ENCODE results near the gene TRAF4.

Gene TRAF4, protein sequence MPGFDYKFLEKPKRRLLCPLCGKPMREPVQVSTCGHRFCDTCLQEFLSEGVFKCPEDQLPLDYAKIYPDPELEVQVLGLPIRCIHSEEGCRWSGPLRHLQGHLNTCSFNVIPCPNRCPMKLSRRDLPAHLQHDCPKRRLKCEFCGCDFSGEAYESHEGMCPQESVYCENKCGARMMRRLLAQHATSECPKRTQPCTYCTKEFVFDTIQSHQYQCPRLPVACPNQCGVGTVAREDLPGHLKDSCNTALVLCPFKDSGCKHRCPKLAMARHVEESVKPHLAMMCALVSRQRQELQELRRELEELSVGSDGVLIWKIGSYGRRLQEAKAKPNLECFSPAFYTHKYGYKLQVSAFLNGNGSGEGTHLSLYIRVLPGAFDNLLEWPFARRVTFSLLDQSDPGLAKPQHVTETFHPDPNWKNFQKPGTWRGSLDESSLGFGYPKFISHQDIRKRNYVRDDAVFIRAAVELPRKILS

DNA sequence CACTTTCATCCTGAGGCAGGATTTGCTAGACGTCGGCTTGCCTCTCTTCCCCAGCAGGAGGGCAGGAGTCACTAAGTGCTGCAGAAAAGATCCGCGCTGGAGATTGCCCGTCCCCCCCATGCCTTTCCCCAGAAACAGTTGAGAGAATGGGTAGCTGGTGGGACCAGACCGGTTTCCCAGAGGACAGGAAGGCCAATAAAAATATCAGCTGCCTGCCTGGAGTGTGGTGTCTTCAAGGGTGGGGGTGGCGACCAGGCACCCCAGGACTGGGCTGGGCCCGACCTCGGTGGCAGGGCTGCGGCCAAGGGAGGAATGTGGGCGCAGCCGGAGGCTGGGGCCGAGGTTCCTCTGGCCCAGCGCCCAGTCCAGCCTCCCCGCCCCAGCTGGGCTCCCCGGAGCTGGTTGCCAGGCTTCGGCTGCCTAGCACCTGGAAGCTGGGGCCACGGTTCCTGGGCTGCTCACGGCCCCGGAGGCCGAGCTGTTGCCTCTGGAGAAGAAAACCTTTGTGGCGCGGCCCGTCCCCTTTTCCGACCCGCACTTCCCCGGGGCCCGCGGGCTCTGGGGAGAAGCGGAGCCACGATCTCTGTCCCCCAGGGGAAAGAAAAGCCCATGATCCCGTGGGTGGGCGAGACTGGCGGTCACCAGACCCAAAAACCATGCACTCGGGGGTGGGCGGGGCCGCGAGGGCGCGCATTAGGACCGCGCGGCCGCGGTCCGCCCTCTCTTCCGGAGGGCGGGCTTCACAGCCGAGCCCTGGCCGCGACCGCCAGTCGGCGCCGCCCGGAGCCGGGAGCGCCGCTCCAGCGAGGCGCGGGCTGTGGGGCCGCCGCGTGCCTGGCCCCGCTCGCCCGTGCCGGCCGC is at the start of gene TRAF4:
TRAF4 (plus strand) TSS at position 769 of the 861 bp plus-strand sequence. CDS start 102 bp downstream, outside the sequence.
- DNase-seq (ENCODE audit: low spot score), result peak; percentile 63

DNA sequence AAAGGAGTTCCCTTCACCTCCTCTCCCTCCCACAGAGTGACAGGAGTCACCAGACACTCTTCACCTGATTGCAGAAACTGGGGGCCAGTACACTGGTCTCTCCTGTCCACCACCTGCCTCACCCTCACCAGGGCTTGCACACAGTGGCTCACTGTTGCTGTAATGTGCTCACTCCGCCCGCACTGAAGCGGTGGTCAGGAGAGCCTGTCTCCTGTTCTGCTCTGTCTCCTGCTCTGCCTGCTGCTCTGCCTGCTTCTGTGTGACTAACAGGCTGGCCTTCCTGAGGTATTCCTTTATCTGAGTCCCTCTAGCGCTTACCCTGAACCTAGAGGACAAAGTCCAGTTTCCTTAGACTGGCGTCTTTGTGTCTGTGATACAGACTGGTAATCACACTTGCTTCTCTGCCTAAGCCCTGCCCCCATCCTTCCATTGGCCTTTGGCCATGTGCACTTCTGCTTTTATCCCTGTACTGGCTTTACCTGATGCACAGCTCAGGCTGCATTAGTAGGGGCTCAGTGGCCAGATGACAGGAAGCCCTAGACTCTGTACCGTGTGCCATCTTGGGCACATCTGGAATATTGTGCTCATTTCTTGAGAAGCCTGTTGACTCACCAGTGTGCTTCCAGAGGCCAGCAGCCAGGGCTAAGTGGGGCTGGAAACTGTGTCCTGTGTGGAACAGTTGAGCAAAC is 45.4 kb upstream of the TRAF4 start:
- DNase-seq (ENCODE audit: low spot score), result no peak

DNA sequence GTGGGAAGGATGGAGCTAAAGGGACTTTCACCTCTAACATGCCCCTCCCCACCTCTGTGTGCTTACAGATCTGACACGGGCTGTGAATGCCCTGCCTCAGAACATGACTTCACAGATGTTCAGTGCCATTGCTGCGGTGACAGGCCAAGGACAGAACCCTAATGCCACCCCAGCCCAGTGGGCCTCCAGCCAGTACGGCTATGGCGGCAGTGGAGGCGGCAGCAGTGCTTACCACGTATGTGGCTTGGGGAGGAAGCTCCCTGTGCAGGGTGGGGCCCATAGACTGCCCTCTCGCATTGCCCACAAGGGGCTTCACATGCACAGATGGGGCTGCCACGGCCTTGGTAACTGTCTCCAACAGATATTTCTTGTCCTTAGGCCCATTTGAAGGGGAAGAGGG is 43.5 kb upstream of the TRAF4 start:
- no peak for DNase-seq (ENCODE audit: low spot score)

DNA sequence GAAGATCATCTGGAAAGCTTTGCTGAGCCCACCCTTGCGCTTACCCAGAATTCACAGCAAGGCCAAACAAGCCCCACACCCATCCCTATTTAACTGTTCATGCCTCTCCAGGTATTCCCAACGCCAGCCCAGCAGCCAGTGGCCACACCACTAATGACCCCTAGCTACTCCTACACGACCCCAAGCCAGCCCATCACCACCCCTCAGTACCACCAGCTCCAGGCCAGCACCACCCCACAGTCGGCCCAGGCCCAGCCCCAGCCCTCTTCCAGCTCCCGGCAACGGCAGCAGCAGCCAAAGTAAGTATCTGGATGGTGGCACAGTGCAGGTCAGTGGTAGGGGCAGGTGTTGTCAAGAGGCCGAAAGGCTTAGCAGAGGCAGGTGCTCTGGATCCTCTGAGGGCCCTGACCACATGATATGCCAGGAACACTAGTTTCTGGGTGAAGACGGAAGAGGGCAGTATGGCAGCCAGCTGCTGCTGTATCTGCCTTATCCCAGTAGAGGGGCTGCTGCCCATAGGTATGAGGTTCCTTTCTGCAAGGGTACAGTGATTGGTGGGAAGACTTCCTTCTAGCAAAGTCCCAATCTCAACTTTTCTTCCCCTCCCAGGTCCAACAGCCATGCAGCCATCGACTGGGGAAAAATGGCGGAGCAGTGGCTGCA is 42.9 kb upstream of the TRAF4 start:
- no peak for DNase-seq (ENCODE audit: low spot score)

DNA sequence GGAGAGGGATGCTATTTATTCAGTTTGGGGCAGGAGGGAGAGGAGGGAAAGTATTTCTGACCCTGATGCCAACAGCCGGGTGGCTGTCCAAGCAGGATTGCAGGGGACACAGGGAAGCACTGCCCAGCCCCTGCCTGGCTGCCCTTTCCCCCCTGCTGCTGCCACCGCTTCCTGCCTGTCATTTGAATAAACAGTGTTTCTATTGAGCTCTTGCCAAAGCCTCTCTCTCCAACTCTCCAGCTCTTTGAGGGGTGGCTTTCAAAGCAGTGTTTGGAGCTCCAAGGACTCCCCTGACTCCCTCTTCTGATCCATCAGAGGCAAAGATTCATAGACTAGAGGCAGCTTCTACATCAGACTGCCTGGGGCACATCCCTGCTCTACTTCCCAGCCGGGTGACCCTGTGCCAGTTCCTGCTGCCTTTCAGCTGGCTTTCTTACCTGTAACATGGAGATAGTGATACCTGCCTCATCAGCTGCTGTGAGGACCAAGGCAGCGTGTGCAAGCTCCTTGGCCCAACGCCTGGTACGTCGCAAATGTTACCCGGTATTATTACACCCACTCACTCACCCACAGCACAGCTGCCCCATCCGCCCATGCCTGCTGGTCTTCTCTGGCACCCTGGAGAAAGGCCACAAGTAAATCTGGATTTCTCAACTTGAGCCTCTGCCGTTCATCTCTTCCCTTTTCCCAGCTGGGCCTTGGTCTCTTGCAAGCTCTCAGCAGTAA is 41.6 kb upstream of the TRAF4 start:
- no peak for DNase-seq (ENCODE audit: low spot score)

DNA sequence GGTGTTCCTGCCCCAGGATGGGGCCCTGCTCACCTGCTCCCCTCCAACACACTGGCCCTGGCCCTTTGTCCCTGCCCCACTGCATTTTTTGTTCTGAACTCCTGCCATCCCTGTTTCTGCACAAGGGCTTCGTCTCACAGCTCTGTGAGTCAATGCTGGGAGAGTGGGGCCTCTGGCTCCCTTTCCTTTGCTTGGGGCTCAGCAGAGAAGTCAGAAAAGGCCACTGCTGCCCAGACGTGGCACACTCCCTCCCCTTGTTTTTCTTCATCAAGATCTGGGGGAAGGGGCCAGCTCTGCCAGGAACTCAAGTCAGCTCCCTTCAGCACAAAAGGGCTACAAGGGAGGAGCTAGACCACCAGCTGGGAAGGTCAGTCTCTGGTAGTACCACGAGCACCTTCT is 41.1 kb upstream of the TRAF4 start:
- DNase-seq (ENCODE audit: low spot score), result no peak

DNA sequence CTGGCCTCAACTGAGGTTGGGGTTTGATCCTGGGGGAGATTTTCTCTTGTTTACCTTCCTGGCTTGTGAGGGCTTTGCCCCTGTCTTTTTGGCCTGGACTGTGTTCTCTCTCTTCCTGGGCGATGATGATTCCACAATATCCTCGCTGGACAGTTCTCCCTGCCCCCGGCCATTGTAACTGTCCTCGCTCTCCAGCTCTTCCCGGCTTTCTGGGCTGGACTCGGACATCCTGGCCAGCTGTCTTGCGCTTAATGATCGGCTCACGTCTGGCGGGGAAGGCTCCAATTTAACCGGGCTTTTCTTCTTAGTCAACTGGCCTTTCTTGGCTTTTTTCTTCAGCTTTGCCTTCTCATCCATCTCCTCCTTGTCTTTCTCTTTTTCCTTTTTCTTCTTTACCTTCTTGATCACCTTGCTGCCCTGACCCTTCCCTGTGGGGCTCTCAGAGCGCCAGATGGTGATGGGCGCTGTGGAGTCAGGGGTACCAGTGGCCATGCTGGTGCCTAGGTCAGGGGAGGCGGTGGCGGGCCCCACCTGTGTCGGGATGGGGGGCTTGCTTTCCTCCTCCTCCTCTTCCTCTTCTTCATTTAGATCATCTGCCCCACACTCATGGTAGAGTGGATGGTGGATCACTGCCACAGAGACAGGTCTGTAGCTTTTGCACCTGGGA is 40.1 kb upstream of the TRAF4 start:
- no peak for DNase-seq (ENCODE audit: low spot score)

DNA sequence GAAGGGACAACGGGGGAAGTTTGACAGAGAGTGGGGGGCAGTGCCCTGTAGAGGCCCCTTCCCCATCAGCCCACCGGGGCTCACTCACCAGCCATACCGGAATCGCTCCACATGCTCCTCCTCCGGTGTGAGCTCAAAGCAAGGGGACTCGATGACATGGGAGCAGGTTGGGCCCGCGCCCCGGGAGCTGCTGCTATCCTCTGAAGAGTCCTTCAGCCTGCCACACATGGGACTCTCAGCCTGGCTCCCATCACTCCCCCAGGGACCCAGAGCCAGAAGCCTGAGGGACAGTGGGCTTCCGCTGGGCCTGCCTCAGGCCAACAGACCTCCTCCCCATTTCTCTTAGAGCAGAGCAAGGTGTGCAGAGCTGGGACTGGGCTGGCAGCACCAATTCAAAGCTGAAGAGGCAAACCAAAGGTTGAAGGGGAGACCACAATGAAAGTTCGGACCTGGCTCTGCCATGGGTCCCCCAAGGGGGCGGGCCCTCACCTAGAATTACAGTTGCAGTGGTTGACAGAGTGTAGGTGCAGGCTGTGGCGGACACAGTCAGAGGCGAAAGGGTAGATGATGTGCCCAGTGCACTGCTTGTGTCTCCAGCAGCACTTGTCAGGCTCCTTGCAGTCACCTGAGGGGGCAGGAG is 39.5 kb upstream of the TRAF4 start:
- DNase-seq (ENCODE audit: low spot score), result no peak

DNA sequence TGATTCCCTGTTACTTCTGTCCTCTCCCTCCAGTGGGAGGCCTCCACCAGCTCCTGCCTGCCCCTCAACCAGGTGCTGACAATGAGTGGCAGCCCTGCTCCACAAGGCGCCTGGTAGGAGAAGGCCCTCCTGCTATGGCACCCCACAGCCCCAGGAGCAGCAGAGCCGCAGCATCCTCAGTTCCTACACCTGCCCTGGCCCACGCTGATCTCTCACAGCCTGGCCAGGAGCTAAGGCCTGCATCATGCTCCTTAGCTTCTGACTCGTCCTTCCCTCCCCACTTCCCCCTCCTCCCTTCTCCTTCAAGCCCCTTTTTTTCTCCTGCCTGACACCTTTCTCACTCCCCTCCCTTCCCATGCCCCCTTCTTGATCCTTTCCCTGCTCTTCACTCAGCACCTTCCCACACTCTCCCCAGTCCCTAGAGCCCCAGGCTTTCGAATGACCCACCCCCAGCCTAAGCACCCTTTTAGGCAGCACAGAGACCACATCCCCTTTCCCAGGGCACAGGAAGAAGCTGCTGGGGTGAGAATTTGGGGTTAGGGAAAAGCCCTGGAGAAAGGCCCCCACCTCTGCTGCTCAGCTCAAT is 38.6 kb upstream of the TRAF4 start:
- DNase-seq (ENCODE audit: low spot score), result no peak

DNA sequence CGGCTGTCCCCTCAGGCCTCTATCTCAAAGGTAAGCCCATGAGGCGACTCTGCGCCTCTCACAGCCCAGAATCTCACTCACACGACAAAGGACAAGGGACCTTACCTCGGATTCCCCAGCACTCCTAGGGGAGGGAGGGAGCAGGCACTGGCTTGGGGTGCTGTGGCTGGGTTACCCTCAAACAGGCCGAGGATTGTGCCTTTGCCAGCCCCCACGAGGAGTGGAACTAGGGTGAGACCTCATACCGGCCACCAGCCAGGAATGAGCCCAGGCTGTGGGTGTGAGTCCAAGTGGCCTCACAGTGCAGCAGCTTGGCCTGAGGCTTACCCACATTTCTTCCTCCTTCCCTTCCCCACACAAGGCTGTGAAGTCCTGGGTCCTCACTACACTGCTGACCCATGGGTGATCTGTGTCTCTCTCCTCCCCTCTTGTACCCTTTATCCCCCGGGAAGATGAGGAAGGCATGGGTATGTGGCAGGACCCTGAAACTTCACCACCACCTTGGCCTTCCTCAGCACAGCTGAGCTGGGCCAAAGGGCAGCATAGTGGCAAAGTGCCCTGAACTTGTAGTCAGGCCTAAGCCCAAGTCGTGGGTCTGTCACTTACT is 38.0 kb upstream of the TRAF4 start:
- no peak for DNase-seq (ENCODE audit: low spot score)

DNA sequence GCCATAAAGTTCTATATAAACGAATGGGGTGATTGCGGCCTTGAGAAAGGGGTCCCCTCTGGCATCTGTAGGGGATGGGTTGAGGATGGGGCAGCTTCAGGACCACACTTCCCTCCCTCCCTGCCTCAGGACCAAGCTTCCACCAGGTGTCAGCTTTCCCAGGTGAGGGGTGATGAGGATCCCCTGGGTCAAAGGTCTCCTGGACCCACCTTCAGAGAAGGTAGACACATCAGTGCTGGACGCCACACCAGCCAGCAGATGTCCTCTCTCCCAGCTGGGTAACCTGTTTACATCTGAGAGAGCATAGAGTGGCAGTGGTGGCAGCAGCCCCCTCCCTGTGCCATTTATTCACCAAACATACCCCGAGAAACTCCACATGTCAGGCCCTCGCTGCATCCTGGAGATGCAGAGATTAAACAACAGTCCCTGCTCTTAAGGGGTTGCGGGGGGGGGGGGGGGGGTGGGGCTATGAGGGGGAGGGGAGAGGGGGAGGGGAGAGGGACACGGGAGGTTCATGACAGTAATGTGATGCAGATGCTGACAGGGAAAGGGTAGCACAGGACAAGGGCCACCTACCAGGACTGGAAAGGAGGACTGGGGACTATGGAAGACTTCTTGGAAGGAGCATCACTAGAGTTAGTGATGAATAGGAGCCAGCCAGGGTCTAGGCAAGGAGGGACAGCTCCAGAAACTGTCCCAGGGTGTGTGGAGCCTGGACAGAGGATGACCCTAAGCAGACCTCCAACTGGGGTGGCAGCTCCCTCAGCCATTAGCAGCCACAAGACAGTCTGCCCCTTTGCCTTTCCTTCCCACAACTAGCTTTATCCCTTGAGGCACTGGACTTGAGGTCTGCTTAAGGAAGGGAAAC is 37.1 kb upstream of the TRAF4 start:
- no peak for DNase-seq (ENCODE audit: low spot score)

DNA sequence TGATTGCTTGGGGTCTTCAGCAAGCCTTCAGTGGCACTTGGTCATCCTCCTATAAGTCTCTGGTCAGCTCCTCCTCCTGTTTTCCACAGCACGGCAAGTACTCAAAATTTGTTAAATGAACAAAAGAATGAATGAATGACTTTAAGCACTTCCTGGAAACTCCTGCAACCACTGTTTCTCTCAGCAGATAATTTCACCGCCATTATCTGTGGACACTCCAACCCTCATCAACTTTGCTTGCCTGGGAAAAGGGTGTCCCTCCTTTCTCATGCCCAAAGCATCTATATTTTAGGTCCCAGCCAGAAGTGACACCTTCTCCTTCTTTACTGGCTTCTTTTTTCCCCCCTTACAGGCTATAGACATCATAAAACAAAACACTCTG is 36.5 kb upstream of the TRAF4 start:
- no peak for DNase-seq (ENCODE audit: low spot score)

DNA sequence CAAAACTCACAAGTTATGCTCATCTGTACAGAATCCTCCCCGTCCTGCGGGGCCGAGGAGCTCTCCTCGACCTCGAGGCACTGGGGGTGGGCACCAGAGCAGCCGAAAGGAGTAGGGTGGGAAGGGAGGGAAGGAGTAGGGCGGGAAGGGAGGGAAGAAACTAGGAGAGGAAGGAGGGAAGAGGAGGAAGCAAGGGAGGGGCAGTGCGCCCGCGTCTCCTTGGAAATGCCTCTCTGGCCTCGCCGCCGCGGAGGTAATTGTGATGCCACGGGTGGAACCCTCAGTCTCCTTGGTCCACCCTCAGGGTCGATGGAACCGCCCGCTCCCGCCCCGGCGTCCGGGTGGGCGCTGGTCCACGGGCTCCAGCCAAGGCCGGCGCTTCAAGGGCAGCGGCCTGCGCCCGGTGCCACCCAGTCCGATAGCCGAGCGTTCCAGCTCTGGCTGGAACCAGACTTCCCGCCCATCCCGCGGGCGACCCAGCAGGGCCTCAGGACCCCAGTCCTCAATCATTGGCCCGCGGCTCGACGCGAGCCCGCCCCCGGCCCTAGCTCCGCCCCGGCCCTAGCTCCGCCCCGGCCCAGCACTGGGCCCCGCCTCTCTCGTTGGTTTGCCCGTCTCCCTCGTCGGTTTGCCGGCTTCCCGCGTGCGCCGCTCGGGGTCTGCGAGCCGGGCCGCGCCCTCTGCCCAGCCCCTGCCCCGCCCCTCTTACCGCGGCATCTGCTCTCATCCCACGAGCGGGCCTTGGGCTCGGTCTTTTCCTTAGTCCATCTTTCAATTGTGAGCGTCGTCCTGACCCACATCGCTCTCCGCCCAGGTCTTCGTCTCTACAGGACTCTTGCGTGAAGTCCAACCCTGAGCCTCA is 32.7 kb upstream of the TRAF4 start:
- DNase-seq (ENCODE audit: low spot score), result peak; percentile 91

DNA sequence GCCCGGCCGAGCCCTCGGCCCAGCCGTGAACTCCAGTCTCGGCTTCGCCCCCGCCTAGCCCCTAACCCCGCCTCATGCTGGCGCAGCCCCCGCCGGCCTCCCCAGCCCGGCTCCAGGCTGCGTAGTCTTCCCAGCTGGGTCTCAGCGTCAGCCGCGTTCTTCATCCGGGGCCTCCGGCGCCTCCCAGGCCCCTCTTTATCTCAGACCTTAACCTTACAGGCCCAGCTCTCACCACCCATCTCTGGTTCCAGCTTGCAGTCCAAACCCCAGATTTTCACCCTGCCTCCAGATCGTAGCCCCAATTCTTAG is 32.1 kb upstream of the TRAF4 start, which contains the start of gene PROCA1:
PROCA1 (minus strand) TSS at position 166 of the 309 bp plus-strand sequence. CDS start 228 bp downstream, outside the sequence.
- DNase-seq (ENCODE audit: low spot score), result no peak

DNA sequence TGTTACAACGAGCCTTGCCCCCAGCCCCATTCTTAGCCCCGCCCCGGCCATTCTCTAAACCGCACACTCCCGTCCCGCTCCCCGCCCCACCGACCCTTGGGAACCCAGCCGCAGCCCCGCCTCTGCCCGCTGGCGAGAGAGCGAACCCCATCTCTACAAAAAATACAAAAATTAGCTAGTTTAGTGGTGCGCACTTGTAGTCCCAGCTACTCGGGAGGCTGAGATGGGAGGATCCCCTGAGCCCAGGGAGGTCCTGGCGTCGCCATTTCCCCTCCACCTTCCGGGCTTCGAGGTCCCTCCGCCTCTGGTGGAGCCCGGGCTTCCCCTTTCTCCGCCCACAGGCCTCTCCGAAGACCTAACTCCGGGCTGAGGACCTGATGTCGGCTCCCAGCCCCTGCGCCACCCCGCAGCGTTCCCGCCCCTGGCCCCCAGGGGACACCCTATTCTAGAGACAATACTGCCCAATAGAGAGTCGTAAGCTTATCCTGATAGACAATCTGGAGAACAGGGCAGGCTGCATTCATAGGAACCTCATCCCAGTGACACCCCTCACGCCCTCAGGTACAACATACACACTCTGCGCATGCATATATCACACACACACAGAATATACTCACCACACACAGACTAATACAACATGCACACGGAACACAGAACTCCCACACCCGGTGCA is 31.6 kb upstream of the TRAF4 start:
- peak; percentile 61 for DNase-seq (ENCODE audit: low spot score)

DNA sequence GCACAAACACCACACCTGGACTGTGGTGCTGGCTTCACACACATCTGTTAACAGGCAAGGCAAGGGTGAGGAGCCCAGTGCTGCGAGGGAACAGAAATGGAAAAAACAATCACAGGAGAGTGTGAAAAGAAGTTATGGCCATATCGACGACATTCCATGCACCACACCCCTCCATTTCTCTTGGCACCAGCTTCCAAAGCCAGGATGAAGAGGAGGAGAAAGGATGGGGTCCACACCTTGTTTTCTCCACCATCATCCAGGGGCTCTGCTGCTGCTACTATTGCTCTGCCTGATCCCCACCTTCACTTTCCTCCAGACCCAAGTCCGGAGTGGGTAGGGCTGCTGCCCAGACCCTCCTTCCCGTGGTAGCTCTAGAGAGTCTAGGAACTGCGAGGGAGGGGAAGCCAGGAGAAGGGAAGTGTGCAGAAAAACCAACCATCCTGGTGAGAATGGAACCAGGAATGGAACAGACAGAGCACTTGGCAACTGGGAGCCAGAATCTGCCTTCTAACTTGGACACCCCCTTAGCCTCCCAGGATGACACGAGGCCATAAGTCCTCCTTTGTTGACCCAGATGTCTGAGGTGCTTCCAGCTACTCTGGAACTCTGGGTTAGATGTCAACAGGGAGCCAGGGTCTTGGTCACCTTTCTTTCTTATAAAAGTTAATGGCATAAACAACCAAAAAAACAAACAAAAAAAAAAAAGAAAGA is 31.0 kb upstream of the TRAF4 start:
- DNase-seq (ENCODE audit: low spot score), result no peak
